Caco-2 (cell line): ENCODE results near the gene KIAA0825. TPM values are rescaled to one million over a fixed set of nuclear protein-coding genes. Genes with fewer than 3 reads are reported as not detected.

ENCODE experiments used
- BruUV-seq: library from RNA; stranded (reverse); fragments of 400-500 nt; replicated peaks from 2 replicates; lab custom pipeline; 2021; lab: Mats Ljungman, UMichigan
- CTCF ChIA-PET: fragments of 300-600 bp; sonication (Branson Sonifier 250); formaldehyde crosslinking; loops from one replicate; lab custom pipeline; 2022; ENCODE audit warnings: antibody characterized with exemption; lab: Charles Lee
- POLR2A ChIA-PET: fragments of 300-600 bp; sonication (Branson Sonifier 250); formaldehyde crosslinking; loops from one replicate; lab custom pipeline; 2022; ENCODE audit warnings: antibody characterized with exemption; lab: Charles Lee
- DNase-seq, 2 experiments: peaks; one replicate each; pipeline versions ENCODE4 v3.0.0 to v3.0.0-alpha.2; 2020 to 2022
- H3K27me3 ChIP-seq: replicated peaks from 2 replicates; pipeline ENCODE4 v1.6.0; 2011; ENCODE audit warnings: low read length; ENCODE audit not compliant: control insufficient read depth, insufficient read depth
- H3K36me3 ChIP-seq: 2 replicates; pipeline ENCODE4 v1.5.1; 2011; ENCODE audit warnings: low read length; ENCODE audit not compliant: control insufficient read depth, insufficient read depth
- H3K4me1 ChIP-seq: fragments of 250-450 bp; sonication (Bioruptor Pico); 2 replicates; pipeline ENCODE4 v1.5.1; 2020; ENCODE audit warnings: mild to moderate bottlenecking
- H3K4me3 ChIP-seq: 2 replicates; pipeline ENCODE4 v1.5.1; 2011; ENCODE audit warnings: low read depth, mild to moderate bottlenecking, control low read depth, low read length
- H3K9me3 ChIP-seq: fragments of 250-450 bp; sonication (Bioruptor Pico); 2 replicates; pipeline ENCODE4 v1.5.1; 2020; ENCODE audit warnings: mild to moderate bottlenecking, moderate library complexity
- H3K27ac Mint-ChIP-seq: one replicate; pipeline ENCODE4 v1.8.0; 2022; ENCODE audit warnings: mixed read lengths; ENCODE audit not compliant: unreplicated experiment
- H3K27me3 Mint-ChIP-seq: one replicate; pipeline ENCODE4 v1.8.0; 2022; ENCODE audit warnings: mixed read lengths; ENCODE audit not compliant: insufficient read depth, unreplicated experiment
- H3K36me3 Mint-ChIP-seq: one replicate; pipeline ENCODE4 v1.8.0; 2022; ENCODE audit warnings: mild to moderate bottlenecking, mixed read lengths; ENCODE audit not compliant: insufficient read depth, unreplicated experiment
- H3K4me1 Mint-ChIP-seq: one replicate; pipeline ENCODE4 v1.8.0; 2022; ENCODE audit warnings: low read depth, mixed read lengths; ENCODE audit not compliant: unreplicated experiment
- H3K4me3 Mint-ChIP-seq: one replicate; pipeline ENCODE4 v1.8.0; 2022; ENCODE audit warnings: mild to moderate bottlenecking, moderate library complexity, mixed read lengths; ENCODE audit not compliant: unreplicated experiment
- H3K9me3 Mint-ChIP-seq: one replicate; pipeline ENCODE4 v1.8.0; 2022; ENCODE audit warnings: mixed read lengths; ENCODE audit not compliant: unreplicated experiment
- CTCF ChIP-seq, 2 experiments: fragments of 200-600 bp in 1 of 2; IDR thresholded peaks; 1 replicate in 1 of 2; 2 replicates in 1 of 2; pipeline versions ENCODE4 v1.5.1 to v1.8.0; 2011 to 2022; ENCODE audit warnings: antibody characterized with exemption in 1 of 2, control low read depth in 1 of 2, inconsistent platforms in 1 of 2, low read depth in 1 of 2, low read length in 1 of 2, mild to moderate bottlenecking in 1 of 2, moderate library complexity in 1 of 2; ENCODE audit not compliant: insufficient read depth in 1 of 2, severe bottlenecking in 1 of 2, unreplicated experiment in 1 of 2
- intact Hi-C: fragments of 100-400 bp; cut with micrococcal nuclease; formaldehyde crosslinking; loops from one replicate; pipeline ENCODE4 v1.10.0; 2022; ENCODE audit not compliant: unreplicated experiment
- total RNA-seq: library from RNA; stranded (reverse); gene quantifications from 2 replicates; pipeline ENCODE4 v1.2.3, GENCODE V29; 2022

The KIAA0825 gene
- total RNA-seq, 1 experiment from 2014 or later, result 0.50 TPM

- Histone ChIP-seq H3K27me3 (no peaks in the 10 kb centered on the region), H3K4me1 (no peaks in the 10 kb centered on the region), H3K9me3 (no peaks in the 10 kb centered on the region), H3K4me3 (no peak overlapping the region), H3K36me3 (no peaks in the 10 kb centered on the region)
- ChIA-PET CTCF (no interaction called here), POLR2A (no interaction called here)
- Mint-ChIP-seq H3K9me3 (peaks cover 11% of the 10 kb centered on the region), H3K27me3 (no peaks in the 10 kb centered on the region), H3K36me3 (no peaks in the 10 kb centered on the region), H3K27ac (no peak overlapping the region), H3K4me1 (no peaks in the 10 kb centered on the region), H3K4me3 (no peak overlapping the region)
- DNase-seq, result no peak
- no TSS peak for BruUV-seq
- intact Hi-C loops, result no loop called here
- TF ChIP-seq CTCF (IDR thresholded peaks at IDR 0.05; ENCODE audit: insufficient read depth in 1 of 2, low read depth in 1 of 2, low read length in 1 of 2, severe bottlenecking in 1 of 2, unreplicated experiment in 1 of 2), result no peak
Measured at GRCh38 chr5:94395468-94395867, 222.9 kb downstream of the KIAA0825 start.

GRCh38 chr5:94391996-94392395 lies 226.4 kb downstream of the KIAA0825 start:
- Histone ChIP-seq H3K9me3 (no peaks in the 10 kb centered on the region), H3K4me3 (no peak overlapping the region), H3K4me1 (no peaks in the 10 kb centered on the region), H3K27me3 (no peaks in the 10 kb centered on the region), H3K36me3 (no peaks in the 10 kb centered on the region)
- no peaks in the 10 kb centered on the region for H3K27me3 Mint-ChIP-seq
- intact Hi-C loops, result no loop called here
- H3K27ac Mint-ChIP-seq, result no peak overlapping the region
- no peak for DNase-seq
- no peaks in the 10 kb centered on the region for H3K4me1 Mint-ChIP-seq
- no peak for TF ChIP-seq CTCF (IDR thresholded peaks at IDR 0.05; ENCODE audit: insufficient read depth in 1 of 2, low read depth in 1 of 2, low read length in 1 of 2, severe bottlenecking in 1 of 2, unreplicated experiment in 1 of 2)
- BruUV-seq, result no TSS peak
- no peak overlapping the region for H3K4me3 Mint-ChIP-seq
- no peaks in the 10 kb centered on the region for H3K36me3 Mint-ChIP-seq
- H3K9me3 Mint-ChIP-seq, result no peaks in the 10 kb centered on the region
- POLR2A ChIA-PET, result no interaction called here
- CTCF ChIA-PET, result no interaction called here

GRCh38 chr5:94389515-94389899 lies 228.9 kb downstream of the KIAA0825 start:
- POLR2A ChIA-PET, result no interaction called here
- H3K9me3 ChIP-seq, result no peaks in the 10 kb centered on the region
- DNase-seq, result no peak
- CTCF ChIA-PET, result no interaction called here
- Mint-ChIP-seq H3K27me3 (no peaks in the 10 kb centered on the region), H3K9me3 (no peaks in the 10 kb centered on the region), H3K4me1 (no peaks in the 10 kb centered on the region), H3K36me3 (no peaks in the 10 kb centered on the region), H3K27ac (no peak overlapping the region), H3K4me3 (no peak overlapping the region)
- TF ChIP-seq CTCF (IDR thresholded peaks at IDR 0.05; ENCODE audit: insufficient read depth in 1 of 2, low read depth in 1 of 2, low read length in 1 of 2, severe bottlenecking in 1 of 2, unreplicated experiment in 1 of 2), result no peak
- H3K27me3 ChIP-seq, result no peaks in the 10 kb centered on the region
- intact Hi-C loops, result no loop called here
- BruUV-seq, result no TSS peak
- no peak overlapping the region for H3K4me3 ChIP-seq
- H3K4me1 ChIP-seq, result no peaks in the 10 kb centered on the region
- no peaks in the 10 kb centered on the region for H3K36me3 ChIP-seq
